ENCODE data around the gene PAFAH1B2. TPM values are rescaled to one million over a fixed set of nuclear protein-coding genes. Genes with fewer than 3 reads are reported as not detected.
"Not testable (repeated sequence)": the region's sequence is repeated elsewhere in the genome, so short reads cannot be mapped to it uniquely, and the experiment has no call there.

Gene PAFAH1B2
- total RNA-seq, 4 donors from 2014 or later, result 58.0 to 67.5 (median 63.3) TPM

DNA sequence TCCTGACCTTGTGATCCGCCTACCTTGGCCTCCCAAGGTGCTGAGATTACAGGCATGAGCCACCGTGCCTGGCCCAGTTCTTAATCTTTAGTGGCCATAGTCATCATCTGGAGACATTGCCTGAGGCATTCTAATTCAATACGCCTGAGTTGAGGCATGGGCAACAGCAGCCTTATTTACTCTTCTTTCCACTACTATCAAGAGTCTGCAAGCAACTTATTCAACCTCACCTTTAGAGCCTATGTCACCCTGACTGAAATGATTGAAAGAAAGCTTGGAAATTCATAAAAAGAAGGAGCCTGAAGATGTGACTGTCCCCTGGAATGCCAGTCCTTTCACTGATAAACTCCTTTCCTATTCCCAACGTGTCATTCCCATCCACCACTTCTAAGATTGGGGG, 15.8 kb upstream of the PAFAH1B2 start:
- Histone ChIP-seq H3K4me1 (no peaks in the 10 kb centered on the region), H3K27ac (no peak overlapping the region), H3K36me3 (no peaks in the 10 kb centered on the region), H3K9me3 (no peaks in the 10 kb centered on the region), H3K4me3 (no peak overlapping the region), H3K27me3 (no peaks in the 10 kb centered on the region)
- DNase-seq (ENCODE audit: low spot score in 2 of 2), result no peak
- TF ChIP-seq POLR2A (IDR thresholded peaks at IDR 0.05) (no peak), EP300 (IDR thresholded peaks at IDR 0.05) (no peak), POLR2AphosphoS5 (IDR thresholded peaks at IDR 0.05) (no peak)
- TF ChIP-seq, protein P1, sequence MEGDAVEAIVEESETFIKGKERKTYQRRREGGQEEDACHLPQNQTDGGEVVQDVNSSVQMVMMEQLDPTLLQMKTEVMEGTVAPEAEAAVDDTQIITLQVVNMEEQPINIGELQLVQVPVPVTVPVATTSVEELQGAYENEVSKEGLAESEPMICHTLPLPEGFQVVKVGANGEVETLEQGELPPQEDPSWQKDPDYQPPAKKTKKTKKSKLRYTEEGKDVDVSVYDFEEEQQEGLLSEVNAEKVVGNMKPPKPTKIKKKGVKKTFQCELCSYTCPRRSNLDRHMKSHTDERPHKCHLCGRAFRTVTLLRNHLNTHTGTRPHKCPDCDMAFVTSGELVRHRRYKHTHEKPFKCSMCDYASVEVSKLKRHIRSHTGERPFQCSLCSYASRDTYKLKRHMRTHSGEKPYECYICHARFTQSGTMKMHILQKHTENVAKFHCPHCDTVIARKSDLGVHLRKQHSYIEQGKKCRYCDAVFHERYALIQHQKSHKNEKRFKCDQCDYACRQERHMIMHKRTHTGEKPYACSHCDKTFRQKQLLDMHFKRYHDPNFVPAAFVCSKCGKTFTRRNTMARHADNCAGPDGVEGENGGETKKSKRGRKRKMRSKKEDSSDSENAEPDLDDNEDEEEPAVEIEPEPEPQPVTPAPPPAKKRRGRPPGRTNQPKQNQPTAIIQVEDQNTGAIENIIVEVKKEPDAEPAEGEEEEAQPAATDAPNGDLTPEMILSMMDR (IDR thresholded peaks at IDR 0.05), result no peak
- WGBS, result 67% methylated on average over 4 of the region's 4 CpGs

DNA sequence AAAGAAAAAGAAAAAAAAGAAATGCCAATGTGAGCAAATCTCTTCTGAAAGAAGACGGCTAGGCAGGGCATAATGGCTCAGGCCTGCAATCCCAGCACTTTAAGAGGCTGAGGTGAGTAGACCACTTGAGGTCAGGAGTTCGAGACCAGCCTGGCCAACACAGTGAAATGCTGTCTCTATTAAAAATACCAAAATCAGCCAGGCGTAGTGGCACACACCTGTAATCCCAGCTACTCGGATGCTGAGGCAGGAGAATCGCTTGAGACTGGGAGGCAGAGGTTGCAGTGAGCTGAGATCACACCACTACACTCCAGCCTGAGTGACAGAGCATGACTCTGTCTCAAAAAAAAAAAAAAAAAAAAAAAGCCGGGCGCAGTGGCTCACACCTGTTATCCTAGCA, 13.7 kb upstream of the PAFAH1B2 start:
- not testable (repeated sequence) for DNase-seq (ENCODE audit: low spot score in 2 of 2); H3K4me3 ChIP-seq; H3K9me3 ChIP-seq; H3K27me3 ChIP-seq; H3K36me3 ChIP-seq; H3K4me1 ChIP-seq; H3K27ac ChIP-seq
- WGBS, result 94% methylated on average over 7 of the region's 7 CpGs

DNA sequence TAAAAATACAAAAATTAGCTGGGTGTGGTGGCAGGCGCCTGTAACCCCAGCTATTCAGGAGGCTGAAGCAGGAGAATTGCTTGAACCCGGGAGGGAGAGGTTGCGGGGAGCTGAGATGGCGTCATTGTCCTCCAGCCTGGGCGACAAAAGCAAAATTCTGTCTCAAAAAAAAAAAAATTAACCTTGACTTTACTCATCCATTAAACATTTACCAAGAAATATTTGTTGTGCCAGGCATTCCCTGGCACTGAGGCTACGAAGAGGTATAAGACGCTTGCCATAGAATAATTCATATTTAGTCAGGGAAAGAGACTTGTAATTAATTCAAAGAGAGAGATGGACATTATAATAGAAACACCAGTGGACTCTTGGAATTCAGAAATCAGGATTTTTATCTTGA, 13.2 kb upstream of the PAFAH1B2 start:
- 89% methylated on average over 7 of the region's 7 CpGs for WGBS
- H3K4me1 ChIP-seq, result no peaks in the 10 kb centered on the region
- H3K27me3 ChIP-seq, result no peaks in the 10 kb centered on the region
- H3K36me3 ChIP-seq, result no peaks in the 10 kb centered on the region
- no peak overlapping the region for H3K4me3 ChIP-seq
- H3K9me3 ChIP-seq, result no peaks in the 10 kb centered on the region
- no peak for DNase-seq (ENCODE audit: low spot score in 2 of 2)
- TF ChIP-seq EP300 (IDR thresholded peaks at IDR 0.05) (no peak), POLR2AphosphoS5 (IDR thresholded peaks at IDR 0.05) (no peak), POLR2A (IDR thresholded peaks at IDR 0.05) (no peak)
- TF ChIP-seq, protein P1 (IDR thresholded peaks at IDR 0.05), result no peak
- no peak overlapping the region for H3K27ac ChIP-seq

DNA sequence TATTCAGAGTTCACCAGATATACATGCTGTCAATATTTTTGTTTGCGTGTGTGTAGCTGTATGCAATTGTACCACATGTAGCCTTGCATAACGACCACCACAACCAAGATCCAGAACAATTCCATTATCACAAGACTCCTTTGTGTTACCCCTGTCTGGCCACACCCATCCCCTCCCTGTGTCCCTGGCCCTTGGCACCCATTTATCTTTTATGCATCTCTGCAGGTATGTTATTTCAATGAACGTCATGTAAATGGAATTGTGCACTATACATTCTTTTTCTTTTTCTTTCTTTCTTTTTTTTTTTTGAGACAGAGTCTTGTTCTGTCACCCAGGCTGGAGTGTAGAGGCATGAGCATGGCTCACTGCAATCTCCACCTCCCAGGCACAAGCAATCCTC, 9.7 kb upstream of the PAFAH1B2 start:
- DNase-seq (ENCODE audit: low spot score in 2 of 2), result no peak
- TF ChIP-seq POLR2A (IDR thresholded peaks at IDR 0.05) (no peak), EP300 (IDR thresholded peaks at IDR 0.05) (no peak), POLR2AphosphoS5 (IDR thresholded peaks at IDR 0.05) (no peak)
- TF ChIP-seq, protein P1 (IDR thresholded peaks at IDR 0.05), result no peak
- Histone ChIP-seq H3K4me1 (peaks cover 2% of the 10 kb centered on the region), H3K36me3 (no peaks in the 10 kb centered on the region), H3K27me3 (no peaks in the 10 kb centered on the region), H3K9me3 (no peaks in the 10 kb centered on the region), H3K27ac (no peak overlapping the region), H3K4me3 (no peak overlapping the region)
- WGBS, result 47% methylated on average over 3 of the region's 3 CpGs

DNA sequence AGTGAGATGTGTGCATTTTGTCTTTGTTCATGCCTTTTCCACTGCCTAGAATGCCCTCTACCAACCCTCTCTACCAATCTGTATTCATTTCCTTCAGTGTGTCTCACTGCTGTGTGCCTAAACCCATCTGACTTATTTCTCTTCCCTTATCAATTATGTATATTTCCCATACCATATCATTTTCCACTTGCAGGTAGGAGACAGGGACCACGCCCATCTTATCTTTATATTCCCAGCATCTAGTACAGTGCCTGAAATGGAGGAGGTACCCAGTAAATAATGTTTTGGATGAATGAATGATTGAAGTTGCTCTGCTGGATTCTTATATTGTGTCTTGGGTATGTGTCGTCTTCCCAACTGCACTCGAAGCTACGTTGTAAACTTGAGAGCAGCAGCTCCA, 9.1 kb upstream of the PAFAH1B2 start:
- H3K9me3 ChIP-seq; H3K27ac ChIP-seq; H3K4me1 ChIP-seq; H3K4me3 ChIP-seq; H3K36me3 ChIP-seq; H3K27me3 ChIP-seq; DNase-seq (ENCODE audit: low spot score in 2 of 2): not testable (repeated sequence)
- WGBS, result 75% methylated on average over 1 of the region's 4 CpGs

DNA sequence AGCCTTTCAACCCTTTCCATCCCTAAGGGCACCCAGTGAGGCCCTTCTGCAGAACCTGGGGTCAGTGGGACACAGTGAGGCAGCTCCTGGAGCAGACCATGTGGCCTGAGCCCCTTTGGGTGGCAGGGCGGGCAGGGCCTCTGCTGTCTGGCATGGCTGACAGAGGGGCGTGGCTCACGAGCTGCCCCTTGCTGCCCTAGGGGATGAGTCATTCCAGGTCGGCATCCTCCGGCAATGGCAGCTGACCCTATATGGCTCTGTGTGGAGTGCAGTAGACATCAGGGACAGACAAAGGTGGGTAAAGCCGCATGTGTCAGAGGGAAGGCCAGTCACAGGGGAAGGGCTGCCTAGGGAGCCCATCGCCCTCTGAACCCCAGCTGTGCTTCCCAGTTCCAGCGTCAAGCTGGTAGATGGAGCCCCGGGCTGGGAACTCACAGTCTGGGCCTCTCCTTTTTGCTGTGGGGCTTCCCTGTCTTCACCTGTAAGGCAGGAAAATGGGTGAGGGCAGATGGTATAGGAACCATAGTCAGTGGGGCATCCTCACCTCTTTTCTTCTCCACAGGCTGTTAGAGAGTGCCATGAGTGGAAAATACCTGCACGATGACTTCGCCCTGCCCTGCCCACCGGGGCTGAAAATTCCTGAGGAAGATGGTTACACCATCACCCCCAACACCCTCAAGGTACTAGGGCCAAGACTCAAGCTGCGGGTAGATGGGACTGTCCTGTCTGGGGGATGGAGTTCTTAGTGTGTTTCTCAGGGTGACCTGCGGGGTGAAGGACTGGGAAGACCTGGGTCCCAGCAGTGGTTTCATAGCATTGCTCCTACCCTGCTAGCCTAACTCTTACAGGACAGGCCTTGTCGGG, 6.6 kb upstream of the PAFAH1B2 start:
- not testable (repeated sequence) for H3K27ac ChIP-seq; H3K27me3 ChIP-seq; H3K9me3 ChIP-seq; H3K36me3 ChIP-seq; H3K4me1 ChIP-seq; H3K4me3 ChIP-seq; DNase-seq (ENCODE audit: low spot score in 2 of 2)
- no CpG with 5 or more reads among the region's 15 CpGs for WGBS

DNA sequence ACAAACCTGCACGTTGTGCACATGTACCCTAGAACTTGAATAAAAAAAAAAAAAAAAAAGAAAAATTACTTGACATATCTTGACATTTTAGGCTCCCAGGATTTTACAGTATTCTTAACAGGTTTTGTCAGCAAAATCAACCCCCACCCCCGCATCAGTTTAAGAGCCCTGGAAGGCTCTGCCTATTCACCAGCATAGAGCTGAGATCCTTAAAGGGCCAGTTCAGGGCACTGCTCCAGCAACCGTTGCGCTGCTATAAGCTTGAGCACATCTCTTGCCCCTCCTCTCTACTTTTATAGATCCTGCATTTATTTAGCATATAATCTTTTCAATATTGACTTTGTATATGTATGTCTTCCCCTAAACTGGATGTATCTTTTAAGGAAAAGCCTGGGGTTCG, 697 bp upstream of the PAFAH1B2 start:
- Histone ChIP-seq H3K27me3 (no peaks in the 10 kb centered on the region), H3K27ac (peak overlapping the region; percentile 91), H3K36me3 (peaks cover under 1% of the 10 kb centered on the region), H3K4me1 (peaks cover 33% of the 10 kb centered on the region), H3K4me3 (peak overlapping the region; percentile 82), H3K9me3 (no peaks in the 10 kb centered on the region)
- DNase-seq (ENCODE audit: low spot score in 2 of 2), result peak in 1 of 2 donors; percentile 69
- 7% methylated on average over 5 of the region's 5 CpGs for WGBS
- TF ChIP-seq EP300 (IDR thresholded peaks at IDR 0.05) (no peak), POLR2AphosphoS5 (IDR thresholded peaks at IDR 0.05) (no peak), POLR2A (IDR thresholded peaks at IDR 0.05) (no peak)
- TF ChIP-seq, protein P1 (IDR thresholded peaks at IDR 0.05), result no peak

All from suprapubic skin (tissue), 4 donors.